Transverse colon (tissue), 4 donors: Measurements from ENCODE around the gene PDZD2.

ENCODE experiments used
- EP300 ChIP-seq: sonication (generic); formaldehyde crosslinking; IDR thresholded peaks from one replicate; pipeline ENCODE4 v1.6.1; 2017; ENCODE audit warnings: antibody characterized with exemption, low read depth
- POLR2A ChIP-seq: fragments of 450-650 bp; IDR thresholded peaks from one replicate; pipeline ENCODE4 v1.6.1; 2016; ENCODE audit warnings: antibody characterized with exemption, mild to moderate bottlenecking, moderate library complexity
- POLR2AphosphoS5 ChIP-seq, 3 donors: sonication (generic); formaldehyde crosslinking; IDR thresholded peaks; one replicate each; pipeline ENCODE4 v1.6.1; 2016; ENCODE audit warnings: antibody characterized with exemption in 3 of 3
- TF ChIP-seq, protein P1 (sequence below), 5 experiments: fragments of 200-600 bp in 3 of 5; fragments of 450-650 bp in 2 of 5; sonication (generic) in 3 of 5; IDR thresholded peaks; 1 replicate in 2 of 5; 2 replicates in 3 of 5; pipeline ENCODE4 v1.5.1; 2016 to 2017; ENCODE audit warnings: antibody characterized with exemption in 5 of 5, inconsistent platforms in 3 of 5, mild to moderate bottlenecking in 2 of 5, moderate library complexity in 1 of 5

DNA sequence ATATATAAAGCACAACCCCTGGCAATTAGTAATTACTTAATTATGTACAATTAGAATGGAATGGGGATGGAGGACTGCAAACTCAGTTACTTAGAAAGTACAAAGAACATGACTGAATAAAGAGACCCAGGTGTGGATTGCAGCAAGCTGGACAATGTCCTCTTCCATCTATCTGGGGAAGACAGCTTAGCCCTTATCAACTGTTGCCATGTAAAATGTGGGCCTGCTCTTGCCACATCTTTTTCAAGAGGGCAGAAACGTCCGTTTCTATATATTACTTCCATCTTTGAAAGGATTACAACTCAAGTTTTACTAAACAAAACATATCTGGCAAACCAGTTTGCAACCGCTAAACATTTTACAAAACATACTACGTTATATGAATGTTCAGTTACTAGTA lies 509.0 kb downstream of the PDZD2 start:
- TF ChIP-seq, protein P1, sequence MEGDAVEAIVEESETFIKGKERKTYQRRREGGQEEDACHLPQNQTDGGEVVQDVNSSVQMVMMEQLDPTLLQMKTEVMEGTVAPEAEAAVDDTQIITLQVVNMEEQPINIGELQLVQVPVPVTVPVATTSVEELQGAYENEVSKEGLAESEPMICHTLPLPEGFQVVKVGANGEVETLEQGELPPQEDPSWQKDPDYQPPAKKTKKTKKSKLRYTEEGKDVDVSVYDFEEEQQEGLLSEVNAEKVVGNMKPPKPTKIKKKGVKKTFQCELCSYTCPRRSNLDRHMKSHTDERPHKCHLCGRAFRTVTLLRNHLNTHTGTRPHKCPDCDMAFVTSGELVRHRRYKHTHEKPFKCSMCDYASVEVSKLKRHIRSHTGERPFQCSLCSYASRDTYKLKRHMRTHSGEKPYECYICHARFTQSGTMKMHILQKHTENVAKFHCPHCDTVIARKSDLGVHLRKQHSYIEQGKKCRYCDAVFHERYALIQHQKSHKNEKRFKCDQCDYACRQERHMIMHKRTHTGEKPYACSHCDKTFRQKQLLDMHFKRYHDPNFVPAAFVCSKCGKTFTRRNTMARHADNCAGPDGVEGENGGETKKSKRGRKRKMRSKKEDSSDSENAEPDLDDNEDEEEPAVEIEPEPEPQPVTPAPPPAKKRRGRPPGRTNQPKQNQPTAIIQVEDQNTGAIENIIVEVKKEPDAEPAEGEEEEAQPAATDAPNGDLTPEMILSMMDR (IDR thresholded peaks at IDR 0.05): no peak
- no peak for TF ChIP-seq POLR2A
- TF ChIP-seq POLR2AphosphoS5 (IDR thresholded peaks at IDR 0.05): no peak
- no peak for TF ChIP-seq EP300
